Raji (cell line): ENCODE measurements around the gene ZNF804A.

Experiments used
- POLR2A ChIP-seq: IDR thresholded peaks from 2 replicates; pipeline ENCODE4 v1.6.1; 2011; ENCODE audit warnings: low read depth, low read length, control low read depth; ENCODE audit not compliant: insufficient read depth

The ZNF804A gene

DNA sequence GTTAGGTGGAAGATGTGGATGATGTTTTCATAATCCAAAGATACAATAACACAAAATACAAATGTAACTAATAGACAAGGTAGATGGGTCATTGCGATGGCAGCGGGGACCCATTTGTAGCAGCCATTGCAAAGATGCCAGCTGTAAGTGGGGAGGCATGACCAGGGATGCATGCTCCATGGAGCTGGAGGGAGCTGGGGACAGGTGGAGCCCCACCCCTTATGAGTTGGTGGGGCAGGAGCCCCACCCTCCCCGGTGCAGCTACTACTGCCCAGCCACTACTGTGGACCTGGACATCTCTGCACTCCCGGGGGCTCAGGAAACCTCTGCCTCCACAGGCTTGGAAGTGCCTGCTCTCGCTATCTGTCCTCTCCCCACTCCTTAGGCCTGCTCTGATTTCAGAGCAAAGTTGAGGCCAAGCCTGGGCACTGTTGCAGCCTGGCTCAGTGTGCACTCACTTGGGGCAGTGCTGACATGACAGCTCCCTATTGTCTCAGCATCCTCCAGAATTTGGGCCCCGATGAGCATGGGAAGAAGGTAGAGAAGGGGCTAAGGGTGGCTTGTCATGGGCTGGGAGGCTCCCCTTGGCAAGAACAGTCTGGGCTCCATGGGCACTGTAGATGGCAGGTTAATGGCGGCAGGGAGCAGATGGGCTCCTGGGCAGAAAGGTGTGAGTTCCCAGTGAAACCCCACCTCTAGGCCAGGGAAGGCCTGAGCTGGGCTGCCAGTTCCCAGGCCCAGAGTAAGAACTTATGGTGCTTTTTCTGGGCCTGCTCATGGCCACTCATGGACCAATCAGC, 81.1 kb downstream of the ZNF804A start:
- no peak for TF ChIP-seq POLR2A

DNA sequence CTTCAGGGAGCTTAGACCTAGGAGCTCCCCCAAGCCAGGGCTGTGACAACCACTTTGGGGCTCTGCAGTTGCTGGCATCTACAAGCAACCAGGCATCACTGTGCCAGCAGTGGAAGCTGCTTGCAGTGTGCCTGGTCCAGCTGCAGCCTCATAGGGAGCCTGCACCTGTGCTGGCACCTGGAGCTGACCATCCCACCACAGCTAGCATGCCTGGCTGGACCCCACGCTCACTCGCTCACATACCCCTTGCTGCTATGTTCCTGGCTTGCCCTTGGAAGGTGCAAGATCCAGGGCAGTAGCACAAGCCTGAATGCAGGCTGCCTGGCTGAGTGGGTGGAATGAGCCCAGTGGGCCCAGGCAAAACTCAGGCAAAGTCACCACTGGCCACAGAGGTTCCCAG, 82.5 kb downstream of the ZNF804A start:
- no peak for TF ChIP-seq POLR2A

GRCh38 chr2:184681642-184682321, 83.5 kb downstream of the ZNF804A start:
- TF ChIP-seq POLR2A: no peak

GRCh38 chr2:184683911-184684310, 85.6 kb downstream of the ZNF804A start:
- TF ChIP-seq POLR2A: no peak

DNA sequence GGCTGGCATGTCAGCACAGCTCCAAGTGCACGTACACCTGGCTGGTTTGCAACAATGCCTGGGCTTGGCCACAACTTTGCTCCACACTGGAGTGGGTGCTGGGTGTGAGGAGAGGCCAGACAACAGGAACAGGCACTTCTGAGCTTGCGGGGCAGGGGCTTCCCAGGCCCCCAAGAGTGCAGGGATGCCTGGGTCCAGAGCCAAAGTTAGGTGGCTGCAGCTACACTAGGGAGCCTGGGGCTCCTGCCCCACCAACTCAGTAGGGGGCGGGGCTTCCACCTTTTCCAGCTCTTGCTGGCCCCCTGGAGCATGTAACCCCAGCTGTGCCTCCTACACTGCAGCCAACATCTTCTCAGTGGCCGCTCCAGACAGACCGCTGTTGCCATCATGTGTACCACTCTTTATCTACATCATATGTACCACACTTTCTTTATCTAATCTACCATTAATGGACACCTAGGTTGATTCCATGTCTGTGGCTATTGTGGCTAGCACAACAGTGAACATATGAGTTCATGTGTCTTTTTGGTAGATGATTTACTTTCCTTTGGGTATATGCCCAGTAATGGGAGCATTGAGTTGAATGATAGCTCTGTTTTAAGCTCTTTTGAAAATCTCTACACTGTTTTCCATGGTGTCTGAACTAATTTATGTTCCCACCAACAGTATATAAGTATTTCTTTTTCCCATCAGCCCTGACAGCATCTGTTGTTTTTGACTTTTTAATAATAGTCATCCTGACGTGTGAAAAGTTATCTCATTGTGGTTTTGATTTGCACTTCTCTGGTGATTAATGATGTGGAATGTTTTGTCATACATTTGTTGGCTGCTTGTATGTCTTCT, 87.9 kb downstream of the ZNF804A start:
- no peak for TF ChIP-seq POLR2A

DNA sequence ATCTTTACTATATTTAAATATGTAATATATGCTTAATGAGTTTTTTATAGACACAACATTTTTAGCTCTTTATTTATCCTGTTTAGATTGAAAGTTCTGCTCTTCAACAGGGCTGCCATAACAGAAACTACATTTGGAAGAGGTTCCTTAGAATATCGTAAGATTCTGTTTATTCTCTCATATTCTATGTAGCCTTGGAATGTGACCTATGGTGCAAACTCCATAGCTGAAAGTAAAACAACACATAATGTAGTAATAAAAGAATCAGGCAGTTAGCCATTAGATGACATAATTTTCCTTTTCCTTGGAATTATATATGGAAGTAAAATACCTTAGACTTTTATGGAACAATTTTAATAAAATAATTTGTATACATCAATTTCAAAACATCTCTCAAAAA, 91.3 kb downstream of the ZNF804A start:
- no peak for TF ChIP-seq POLR2A

DNA sequence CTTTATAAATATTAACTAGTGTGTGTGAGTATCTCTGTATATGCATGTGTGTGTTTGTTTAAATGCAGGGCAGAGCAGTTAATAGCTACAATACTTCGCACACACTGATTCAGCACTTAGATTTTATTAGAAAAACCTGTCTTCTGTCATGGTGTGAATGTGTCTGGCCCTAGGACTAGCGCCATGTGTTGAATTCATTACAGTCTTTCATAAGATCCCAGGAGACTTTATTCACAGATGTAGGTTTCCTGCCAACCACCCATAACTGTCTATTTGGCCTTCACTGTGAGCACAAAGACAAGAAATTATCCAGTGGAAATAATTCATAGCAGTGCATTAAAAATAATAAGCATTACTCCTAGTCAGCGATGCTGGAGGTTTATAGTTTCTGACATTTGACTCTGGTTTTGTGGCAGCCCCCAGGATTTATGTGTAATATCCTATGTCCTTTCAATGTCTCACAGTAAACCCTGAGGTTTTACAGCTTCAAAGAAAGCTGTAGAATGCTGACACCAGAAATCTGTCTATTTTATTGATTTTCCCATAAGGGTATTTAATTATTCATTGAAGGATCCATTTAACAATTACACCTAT, 93.9 kb downstream of the ZNF804A start:
- no peak for TF ChIP-seq POLR2A

DNA sequence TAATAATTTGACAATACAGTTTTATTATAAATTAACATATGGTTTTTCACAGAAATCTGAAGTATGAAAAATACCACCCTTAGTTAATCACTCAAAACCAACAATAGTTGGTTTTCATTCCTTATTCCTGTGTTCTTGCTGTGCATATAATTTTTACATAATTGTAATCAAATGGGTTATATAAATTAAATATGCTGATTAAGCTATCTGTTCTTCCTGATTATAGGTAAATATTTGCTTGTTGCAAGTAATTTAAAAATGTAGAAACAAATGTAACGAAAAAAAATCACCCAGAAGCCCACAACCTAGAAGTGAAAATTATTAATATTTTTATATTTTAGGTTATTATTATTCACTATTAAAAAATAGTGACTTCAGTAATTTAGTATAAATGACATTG, 98.3 kb downstream of the ZNF804A start:
- TF ChIP-seq POLR2A: no peak

- TF ChIP-seq POLR2A: no peak
Measured at GRCh38 chr2:184698476-184698875, 100.1 kb downstream of the ZNF804A start.

GRCh38 chr2:184721881-184722280, 123.6 kb downstream of the ZNF804A start:
- TF ChIP-seq POLR2A: no peak

DNA sequence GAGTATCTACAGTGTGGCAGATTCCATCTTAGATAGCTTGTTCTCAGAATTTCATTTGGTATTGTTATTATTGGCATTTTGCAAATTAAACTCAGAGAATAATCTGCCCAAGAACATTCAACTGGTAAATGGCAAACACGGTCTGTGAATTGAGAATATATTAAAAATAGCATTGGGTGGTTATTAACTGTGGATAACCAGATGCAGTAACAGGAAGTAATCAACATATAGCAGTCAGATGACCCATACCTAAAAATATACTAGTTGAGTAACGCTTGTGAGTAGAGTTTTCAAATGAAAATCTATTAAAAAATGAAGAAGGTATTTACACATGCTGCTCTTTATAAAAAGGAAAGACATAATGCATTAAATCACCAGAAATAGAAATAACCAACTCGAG, 129.5 kb downstream of the ZNF804A start:
- TF ChIP-seq POLR2A: no peak

- no peak for TF ChIP-seq POLR2A
Measured at GRCh38 chr2:184728411-184728810, 130.1 kb downstream of the ZNF804A start.

DNA sequence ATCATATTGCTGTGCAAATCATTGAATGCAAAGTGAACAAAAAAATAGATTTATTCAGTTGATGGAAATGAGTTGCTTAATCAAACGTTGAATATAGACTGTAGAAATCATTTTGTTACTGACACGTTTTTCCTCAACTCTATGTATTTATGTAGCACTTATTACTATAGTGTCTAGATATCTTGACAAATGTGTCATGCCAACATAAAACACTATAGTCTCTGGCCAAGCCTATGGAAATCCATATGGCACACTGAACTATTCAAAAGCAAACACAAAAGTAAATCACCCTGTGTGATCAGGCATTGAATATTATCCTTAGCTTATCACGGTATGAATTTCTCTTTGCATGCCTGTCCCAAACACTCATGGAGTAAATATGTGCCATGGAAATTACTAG, 131.3 kb downstream of the ZNF804A start:
- TF ChIP-seq POLR2A: no peak

DNA sequence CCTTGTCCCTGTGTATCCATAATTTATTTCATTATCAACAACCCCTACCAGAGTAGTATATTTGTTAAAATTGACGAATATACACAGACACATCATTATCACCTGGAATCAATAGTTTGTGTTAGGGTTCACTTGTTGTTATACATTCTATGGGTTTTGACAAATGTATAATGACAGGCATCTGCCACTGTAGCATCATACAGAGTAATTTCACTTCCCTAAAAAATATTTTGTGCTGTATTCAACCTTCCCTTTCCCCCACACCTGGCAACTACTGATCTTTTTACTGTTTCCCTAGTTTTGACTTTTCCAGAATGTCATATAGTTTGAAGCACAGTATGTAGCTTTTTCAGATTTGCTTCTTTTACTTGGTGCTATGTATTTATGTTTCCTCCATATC, 132.0 kb downstream of the ZNF804A start:
- no peak for TF ChIP-seq POLR2A

GRCh38 chr2:184734338-184734737, 136.0 kb downstream of the ZNF804A start:
- no peak for TF ChIP-seq POLR2A

DNA sequence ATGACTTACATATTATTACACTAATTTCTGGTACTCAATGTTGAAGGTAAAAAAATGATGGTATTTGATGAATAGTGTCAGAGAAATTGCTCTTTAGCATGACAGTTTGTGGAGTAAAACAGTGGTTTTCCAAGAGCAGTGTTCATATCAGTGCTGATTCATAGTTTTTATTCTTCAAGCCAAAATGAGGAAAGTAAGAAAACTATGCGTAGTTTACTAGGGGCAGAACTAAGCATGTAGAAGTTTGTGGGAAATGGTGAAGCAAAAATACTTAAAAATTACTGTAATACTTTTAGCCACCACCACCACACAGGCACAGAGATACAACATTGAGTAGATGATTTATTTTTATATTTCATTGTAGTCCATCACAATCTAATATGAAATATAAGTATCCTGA, 137.3 kb downstream of the ZNF804A start:
- TF ChIP-seq POLR2A: no peak

DNA sequence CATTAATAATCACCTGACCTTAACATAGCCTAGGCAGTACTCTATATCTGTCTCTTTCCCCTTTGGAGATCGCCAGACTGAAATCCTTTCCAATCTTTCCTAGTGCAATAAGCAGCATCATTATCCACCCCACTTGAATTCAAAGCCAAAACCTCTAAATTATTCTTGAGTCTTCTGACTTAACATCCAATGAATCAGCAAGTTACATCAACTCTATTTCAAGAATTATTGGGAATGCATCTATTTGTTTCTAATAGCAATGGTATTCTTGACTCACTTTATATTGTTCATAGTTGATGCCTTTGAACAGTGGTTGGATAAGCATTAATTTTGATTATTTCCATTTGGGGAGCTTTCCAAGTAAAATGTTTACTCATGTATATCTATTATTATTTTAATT, 144.8 kb downstream of the ZNF804A start:
- no peak for TF ChIP-seq POLR2A
